ENCODE measurements around the gene OLFM4.

DNA sequence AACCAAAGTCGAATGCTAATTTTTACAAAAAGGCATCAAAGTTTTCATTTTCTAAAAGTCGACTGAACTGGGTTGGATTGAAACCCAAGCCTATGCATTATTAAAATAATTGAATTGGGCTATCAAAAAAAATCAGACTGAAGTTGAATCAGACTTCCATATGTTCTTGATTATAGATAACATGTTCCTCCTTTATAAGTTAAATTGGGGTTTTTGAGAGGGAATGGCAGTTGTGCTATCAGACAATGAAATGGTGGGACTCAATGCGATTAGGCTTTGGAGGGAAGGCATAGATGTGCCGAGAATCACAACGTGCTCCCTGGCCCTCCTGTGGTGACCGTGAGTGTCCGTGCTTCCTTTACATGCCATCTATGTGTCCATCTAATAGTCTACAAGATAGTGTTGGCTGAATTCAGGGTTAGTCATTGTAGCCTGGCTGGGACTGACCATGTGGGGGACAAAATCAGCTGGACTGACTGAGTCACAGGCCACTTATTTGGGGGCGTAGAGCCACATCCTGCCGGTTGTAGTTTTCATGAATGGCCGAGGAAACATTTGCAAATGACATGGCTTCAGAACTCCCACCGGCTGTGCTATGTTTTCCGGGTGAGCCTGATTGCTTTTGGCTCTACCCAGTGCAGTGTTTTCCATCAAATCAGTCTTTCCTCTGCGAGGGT is 37.1 kb upstream of the OLFM4 start:
- no peak for TF ChIP-seq CTCF (conservative IDR thresholded peaks at IDR 0.05; ENCODE audit: low read length)
- TF ChIP-seq EZH2phosphoT487 (IDR thresholded peaks at IDR 0.05; ENCODE audit: borderline replicate concordance, low read depth, low read length): no peak

All from OCI-LY7 (cell line).